ENCODE data around the gene CKS1B. TPM values are rescaled to one million over a fixed set of nuclear protein-coding genes. Genes with fewer than 3 reads are reported as not detected.

Gene CKS1B
- polyA plus RNA-seq, 1 donor from 2014 or later: 29.0 TPM

GRCh38 chr1:154940213-154940560, 34.3 kb upstream of the CKS1B start:
- no peaks in the 10 kb centered on the region for H3K27me3 ChIP-seq (ENCODE audit: insufficient read depth, low read depth, low read length)
- no peaks in the 10 kb centered on the region for H3K36me3 ChIP-seq (ENCODE audit: insufficient read depth, low read length)
- H3K9me3 ChIP-seq (ENCODE audit: low read length): no peaks in the 10 kb centered on the region
- H3K9ac ChIP-seq (ENCODE audit: low read length): no peak overlapping the region
- no peak overlapping the region for H3K4me3 ChIP-seq (ENCODE audit: low read length)
- H2AFZ ChIP-seq (ENCODE audit: low read depth, low read length): no peak overlapping the region
- H3K27ac ChIP-seq (ENCODE audit: low read length): no peak overlapping the region
- no peak overlapping the region for H3K4me2 ChIP-seq (ENCODE audit: low read length)
- peaks cover 5% of the 10 kb centered on the region for H3K79me2 ChIP-seq (replicated peaks; ENCODE audit: insufficient read depth, low read length)
- no peaks in the 10 kb centered on the region for H3F3A ChIP-seq (ENCODE audit: insufficient read depth, low read length, poor library complexity, severe bottlenecking)
- no peaks in the 10 kb centered on the region for H4K20me1 ChIP-seq (ENCODE audit: insufficient read depth)
- H3K9me2 ChIP-seq (ENCODE audit: insufficient read depth, low read length): no peaks in the 10 kb centered on the region
- TF ChIP-seq TAF1 (IDR thresholded peaks at IDR 0.05; ENCODE audit: low read depth) (no peak), RAD21 (conservative IDR thresholded peaks at IDR 0.05) (no peak), SMC3 (conservative IDR thresholded peaks at IDR 0.05; ENCODE audit: poor library complexity) (no peak), EP300 (conservative IDR thresholded peaks at IDR 0.05; ENCODE audit: poor library complexity, severe bottlenecking) (no peak), CTCF (IDR thresholded peaks at IDR 0.05; ENCODE audit: poor library complexity, severe bottlenecking) (no peak), MXI1 (conservative IDR thresholded peaks at IDR 0.05; ENCODE audit: poor library complexity, severe bottlenecking) (no peak)

- H2AFZ ChIP-seq (ENCODE audit: low read depth, low read length): no peak overlapping the region
- H3K9ac ChIP-seq (ENCODE audit: low read length): no peak overlapping the region
- H3F3A ChIP-seq (ENCODE audit: insufficient read depth, low read length, poor library complexity, severe bottlenecking): no peaks in the 10 kb centered on the region
- H4K20me1 ChIP-seq (ENCODE audit: insufficient read depth): no peaks in the 10 kb centered on the region
- no peaks in the 10 kb centered on the region for H3K79me2 ChIP-seq (replicated peaks; ENCODE audit: insufficient read depth, low read length)
- no peaks in the 10 kb centered on the region for H3K9me3 ChIP-seq (ENCODE audit: low read length)
- no peaks in the 10 kb centered on the region for H3K9me2 ChIP-seq (ENCODE audit: insufficient read depth, low read length)
- no peaks in the 10 kb centered on the region for H3K36me3 ChIP-seq (ENCODE audit: insufficient read depth, low read length)
- H3K4me2 ChIP-seq (ENCODE audit: low read length): no peak overlapping the region
- no peak overlapping the region for H3K27ac ChIP-seq (ENCODE audit: low read length)
- no peaks in the 10 kb centered on the region for H3K27me3 ChIP-seq (ENCODE audit: insufficient read depth, low read depth, low read length)
- TF ChIP-seq EP300 (conservative IDR thresholded peaks at IDR 0.05; ENCODE audit: poor library complexity, severe bottlenecking) (no peak), TAF1 (IDR thresholded peaks at IDR 0.05; ENCODE audit: low read depth) (no peak), RAD21 (conservative IDR thresholded peaks at IDR 0.05) (no peak), REST (IDR thresholded peaks at IDR 0.05; ENCODE audit: borderline replicate concordance) (no peak), EZH2 (IDR thresholded peaks at IDR 0.05; ENCODE audit: borderline replicate concordance, insufficient read depth, low read length, poor library complexity, severe bottlenecking) (no peak), MXI1 (conservative IDR thresholded peaks at IDR 0.05; ENCODE audit: poor library complexity, severe bottlenecking) (no peak), SMC3 (conservative IDR thresholded peaks at IDR 0.05; ENCODE audit: poor library complexity) (no peak), POLR2AphosphoS5 (IDR thresholded peaks at IDR 0.05) (no peak), CTCF (IDR thresholded peaks at IDR 0.05; ENCODE audit: poor library complexity, severe bottlenecking) (no peak)
- H3K4me3 ChIP-seq (ENCODE audit: low read length): no peak overlapping the region
These were observed 33.8 kb upstream of the CKS1B start for GRCh38 chr1:154940651-154941194.
